Psoas muscle (tissue), 8 donors: ENCODE data around the gene ARHGAP15. TPM values are rescaled to one million over a fixed set of nuclear protein-coding genes. Genes with fewer than 3 reads are reported as not detected.

Experiments used
- ATAC-seq, 4 donors: fragments of 200-7000 bp; cut with Tn5 transposase; one replicate each; pipeline ENCODE4 v1.9.1; 2020; ENCODE audit warnings: moderate library complexity in 3 of 4, mild to moderate bottlenecking in 2 of 4
- DNase-seq, 2 donors: peaks; one replicate each; pipeline ENCODE4 v3.0.0-alpha.2; 2020
- H3K27ac ChIP-seq: fragments of 200-600 bp; one replicate; pipeline ENCODE4 v1.8.0; 2022
- H3K27me3 ChIP-seq, 3 donors: fragments of 200-600 bp in 1 of 3; one replicate each; pipeline versions ENCODE4 v1.6.1 to v1.8.0; 2013 to 2022; ENCODE audit warnings: low read length in 2 of 3, mild to moderate bottlenecking in 2 of 3, moderate library complexity in 1 of 3; ENCODE audit not compliant: insufficient read depth in 3 of 3
- H3K36me3 ChIP-seq, 2 donors: fragments of 200-600 bp in 1 of 2; one replicate each; pipeline versions ENCODE4 v1.6.1 to v1.8.0; 2013 to 2022; ENCODE audit warnings: low read depth in 1 of 2, mild to moderate bottlenecking in 1 of 2, moderate library complexity in 1 of 2; ENCODE audit not compliant: insufficient read depth in 1 of 2
- H3K4me1 ChIP-seq: fragments of 200-600 bp; one replicate; pipeline ENCODE4 v1.8.0; 2022
- H3K4me3 ChIP-seq: fragments of 200-600 bp; one replicate; pipeline ENCODE4 v1.8.0; 2022; ENCODE audit warnings: mild to moderate bottlenecking
- H3K9me3 ChIP-seq: fragments of 200-600 bp; one replicate; pipeline ENCODE4 v1.8.0; 2022
- CTCF ChIP-seq: fragments of 200-600 bp; IDR thresholded peaks from one replicate; pipeline ENCODE4 v1.8.0; 2022; ENCODE audit warnings: antibody characterized with exemption
- WGBS, 3 donors: extraction: QIAGEN DNeasy Blood & Tissue Kit; methylation state at CpG; one replicate each; pipeline versions ENCODE4 v1.1.6 to v1.1.7; 2013; 5-methylcytosine and 5-hydroxymethylcytosine counted together
- intact Hi-C, 2 donors: fragments of 100-400 bp; cut with DNase I; formaldehyde crosslinking; loops; one replicate each; pipeline versions ENCODE4 v1.11.0 to v1.14.2; 2022
- polyA plus RNA-seq, 3 donors: library from polyadenylated mRNA; stranded (reverse); fragments of 200-250 nt; gene quantifications; one replicate each; pipeline ENCODE4 v1.2.3, GENCODE V29; 2013
- total RNA-seq, 4 donors: library from RNA; stranded (reverse); fragmentation: NEBNext Ultra II Directional in 2 of 4; extraction: Animal tissue kit (Norgen Biotek cat#: 25700) in 2 of 4; gene quantifications; one replicate each; pipeline versions ENCODE4 v1.2.1 to v1.2.4, GENCODE V29; 2021 to 2023
- donor health status: healthy with polysubstance abuse.
- donor health status: DM: no; HTN: no; CAD: no; lungs with moderate emphysema.
- donor health status: Bipolar disorder and iron deficiency.
- donor health status: healthy.
- donor health status: DM: yes; HTN: yes; CAD: no.
- donor health status: DM: no; HTN: no; CAD: no.
- donor health status: DM: no; HTN: no; CAD: no.
- donor health status: DM: yes; HTN: yes; CAD: no.

ARHGAP15 gene
- total and polyA plus RNA-seq, 7 donors, result 0.49 to 3.1 (median 0.95) TPM

- ATAC-seq, result no peak
- TF ChIP-seq CTCF, result no peak
- intact Hi-C loops, result no loop called here
These were observed 253.8 kb downstream of the ARHGAP15 start for GRCh38 chr2:143383016-143383415.

GRCh38 chr2:143384111-143384510, 254.9 kb downstream of the ARHGAP15 start:
- Histone ChIP-seq H3K9me3 (no peaks in the 10 kb centered on the region), H3K4me3 (no peak overlapping the region), H3K27me3 (no peaks in the 10 kb centered on the region), H3K36me3 (no peaks in the 10 kb centered on the region), H3K4me1 (no peaks in the 10 kb centered on the region), H3K27ac (no peak overlapping the region)
- intact Hi-C loops, result no loop called here
- DNase-seq (no peak), ATAC-seq (no peak)
- no peak for TF ChIP-seq CTCF
- WGBS, 3 donors, result 91 to 93% (median 92%) methylated on average over 6 of the region's 6 CpGs

More at GRCh38 chr2:143383016-143383415, 253.8 kb downstream of the ARHGAP15 start:
- WGBS, 3 donors, result 90 to 94% (median 94%) methylated on average over 2 of the region's 2 CpGs
- Histone ChIP-seq H3K9me3 (no peaks in the 10 kb centered on the region), H3K27ac (no peak overlapping the region), H3K4me1 (no peaks in the 10 kb centered on the region), H3K4me3 (no peak overlapping the region), H3K36me3 (no peaks in the 10 kb centered on the region), H3K27me3 (no peaks in the 10 kb centered on the region)
- DNase-seq, result no peak

- intact Hi-C loops, result no loop called here
- Histone ChIP-seq H3K4me1 (no peaks in the 10 kb centered on the region), H3K4me3 (no peak overlapping the region), H3K27me3 (no peaks in the 10 kb centered on the region), H3K36me3 (no peaks in the 10 kb centered on the region), H3K9me3 (no peaks in the 10 kb centered on the region), H3K27ac (no peak overlapping the region)
- ATAC-seq (no peak), DNase-seq (no peak)
- TF ChIP-seq CTCF, result no peak
- 79 to 84% (median 81%) methylated on average over 6 of the region's 6 CpGs for WGBS, 3 donors
These were observed 261.0 kb downstream of the ARHGAP15 start for GRCh38 chr2:143390171-143390570.

GRCh38 chr2:143392358-143392757, 263.1 kb downstream of the ARHGAP15 start:
- TF ChIP-seq CTCF, result no peak
- intact Hi-C loops, result no loop called here
- no peak overlapping the region for H3K4me3 ChIP-seq
- H3K27me3 ChIP-seq, result no peaks in the 10 kb centered on the region
- ATAC-seq (no peak), DNase-seq (no peak)
- H3K9me3 ChIP-seq, result no peaks in the 10 kb centered on the region
- H3K36me3 ChIP-seq, result no peaks in the 10 kb centered on the region
- H3K27ac ChIP-seq, result no peak overlapping the region
- H3K4me1 ChIP-seq, result no peaks in the 10 kb centered on the region

- 93 to 97% (median 96%) methylated on average over 2 of the region's 2 CpGs for WGBS, 3 donors
- H3K4me1 ChIP-seq, result no peaks in the 10 kb centered on the region
- DNase-seq, result no peak
- H3K27ac ChIP-seq, result no peak overlapping the region
- intact Hi-C loops, result no loop called here
- no peak for ATAC-seq
- no peak overlapping the region for H3K4me3 ChIP-seq
- TF ChIP-seq CTCF, result no peak
- H3K27me3 ChIP-seq, result no peaks in the 10 kb centered on the region
- no peaks in the 10 kb centered on the region for H3K9me3 ChIP-seq
- no peaks in the 10 kb centered on the region for H3K36me3 ChIP-seq
These were observed 264.8 kb downstream of the ARHGAP15 start for GRCh38 chr2:143394062-143394461.
